GM19395 (cell line): ENCODE measurements around the gene HGD.
"Not testable (repeated sequence)": the region's sequence is repeated elsewhere in the genome, so short reads cannot be mapped to it uniquely, and the experiment has no call there.

Experiments used
- ATAC-seq: cut with Tn5 transposase; IDR thresholded peaks from one replicate; pipeline ENCODE4 v1.9.1; 2021; ENCODE audit warnings: mild to moderate bottlenecking, moderate library complexity; ENCODE audit not compliant: unreplicated experiment

Gene HGD, protein sequence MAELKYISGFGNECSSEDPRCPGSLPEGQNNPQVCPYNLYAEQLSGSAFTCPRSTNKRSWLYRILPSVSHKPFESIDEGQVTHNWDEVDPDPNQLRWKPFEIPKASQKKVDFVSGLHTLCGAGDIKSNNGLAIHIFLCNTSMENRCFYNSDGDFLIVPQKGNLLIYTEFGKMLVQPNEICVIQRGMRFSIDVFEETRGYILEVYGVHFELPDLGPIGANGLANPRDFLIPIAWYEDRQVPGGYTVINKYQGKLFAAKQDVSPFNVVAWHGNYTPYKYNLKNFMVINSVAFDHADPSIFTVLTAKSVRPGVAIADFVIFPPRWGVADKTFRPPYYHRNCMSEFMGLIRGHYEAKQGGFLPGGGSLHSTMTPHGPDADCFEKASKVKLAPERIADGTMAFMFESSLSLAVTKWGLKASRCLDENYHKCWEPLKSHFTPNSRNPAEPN

GRCh38 chr3:120682095-120682681 is at the start of gene HGD:
Gene HGD, minus strand, starts transcription at chr3:120682239. Its CDS starts 128 bp downstream, at chr3:120682111.
- no peak for ATAC-seq

- no peak for ATAC-seq
These were observed 48.8 kb upstream of the HGD start for GRCh38 chr3:120730576-120731542.

GRCh38 chr3:120726791-120727190 is 44.8 kb upstream of the HGD start:
- no peak for ATAC-seq

DNA sequence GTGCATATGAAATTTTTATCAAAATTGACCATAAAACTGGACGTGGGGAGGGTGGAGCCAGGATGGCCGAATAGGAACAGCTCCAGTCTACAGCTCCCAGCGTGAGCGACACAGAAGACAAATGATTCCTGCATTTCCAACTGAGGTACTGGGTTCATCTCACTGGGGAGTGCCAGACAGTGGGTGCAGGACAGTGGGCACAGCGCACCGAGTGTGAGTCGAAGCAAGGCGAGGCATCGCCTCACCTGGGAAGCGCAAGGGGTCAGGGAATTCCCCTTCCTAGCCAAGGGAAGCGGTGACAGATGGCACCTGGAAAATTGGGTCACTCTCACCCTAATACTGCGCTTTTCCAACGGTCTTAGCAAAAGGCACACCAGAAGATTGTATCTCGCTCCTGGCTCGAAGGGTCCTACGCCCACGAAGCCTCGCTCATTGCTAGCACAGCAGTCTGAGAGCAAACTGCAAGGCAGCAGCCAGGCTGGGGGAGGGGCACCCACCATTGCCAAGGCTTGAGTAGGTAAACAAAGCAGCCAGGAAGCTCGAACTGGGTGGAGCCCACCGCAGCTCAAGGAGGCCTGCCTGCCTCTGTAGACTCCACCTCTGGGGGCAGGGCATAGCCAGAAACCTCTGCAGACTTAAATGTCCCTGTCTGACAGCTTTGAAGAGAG is 37.3 kb upstream of the HGD start:
- ATAC-seq, result not testable (repeated sequence)

DNA sequence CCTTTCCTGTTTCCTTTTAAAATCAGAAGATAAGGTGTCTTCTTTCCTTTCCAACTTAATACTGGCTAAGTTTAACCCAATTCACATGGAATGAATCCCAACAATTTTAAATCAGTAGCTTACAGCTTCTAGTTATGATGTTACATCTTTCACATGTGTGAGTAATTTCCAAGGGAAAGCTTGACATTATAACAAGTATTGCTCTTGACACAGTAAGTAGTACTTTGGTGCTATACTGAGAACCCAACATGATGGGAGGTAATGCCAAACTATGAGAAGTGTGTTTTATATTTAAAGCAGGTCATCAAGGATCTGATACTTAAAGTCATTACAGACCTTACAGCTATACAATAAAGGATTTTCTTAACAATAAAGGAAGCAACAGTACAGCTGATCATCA is 31.2 kb upstream of the HGD start:
- ATAC-seq, result no peak

GRCh38 chr3:120710369-120710768 is 28.3 kb upstream of the HGD start:
- no peak for ATAC-seq

DNA sequence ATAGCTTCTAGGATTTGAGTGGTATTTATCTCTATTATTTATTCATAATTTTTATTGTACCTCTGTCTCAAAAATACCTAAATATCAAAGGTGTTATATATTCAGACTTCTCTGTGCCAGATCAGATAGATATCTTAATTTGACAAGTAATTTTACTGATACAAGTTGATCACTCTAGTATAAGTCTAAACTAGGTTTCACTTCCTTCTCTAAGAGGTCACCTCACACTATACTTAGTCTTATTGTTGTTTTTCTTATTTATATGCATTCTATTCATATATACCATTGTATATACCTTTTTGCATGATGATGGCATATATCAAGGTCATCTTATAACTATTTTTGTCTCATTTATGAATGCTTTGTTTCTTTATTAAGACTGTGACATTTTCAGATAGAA is 26.4 kb upstream of the HGD start:
- peak; percentile 82 for ATAC-seq

DNA sequence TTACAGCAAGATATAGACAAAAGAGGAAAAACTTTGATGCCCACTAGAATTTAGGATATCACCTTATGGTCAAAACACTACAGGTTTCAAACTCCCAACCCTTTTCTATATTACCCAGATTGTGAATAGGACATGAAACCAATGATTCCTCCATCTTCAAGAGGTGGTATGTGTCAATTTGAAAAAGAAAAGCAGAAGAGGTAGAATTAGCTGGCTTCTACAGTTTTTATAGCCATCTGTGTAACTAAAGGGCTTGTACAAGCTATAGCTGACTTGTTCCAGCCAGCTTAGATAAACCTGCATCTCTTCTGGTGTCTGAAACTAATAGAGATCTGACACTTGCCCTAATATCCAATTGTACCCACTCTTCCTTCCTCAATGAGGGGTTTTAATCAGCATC is 24.9 kb upstream of the HGD start:
- ATAC-seq, result no peak

- no peak for ATAC-seq
These were observed 24.0 kb upstream of the HGD start for GRCh38 chr3:120705884-120706582.

DNA sequence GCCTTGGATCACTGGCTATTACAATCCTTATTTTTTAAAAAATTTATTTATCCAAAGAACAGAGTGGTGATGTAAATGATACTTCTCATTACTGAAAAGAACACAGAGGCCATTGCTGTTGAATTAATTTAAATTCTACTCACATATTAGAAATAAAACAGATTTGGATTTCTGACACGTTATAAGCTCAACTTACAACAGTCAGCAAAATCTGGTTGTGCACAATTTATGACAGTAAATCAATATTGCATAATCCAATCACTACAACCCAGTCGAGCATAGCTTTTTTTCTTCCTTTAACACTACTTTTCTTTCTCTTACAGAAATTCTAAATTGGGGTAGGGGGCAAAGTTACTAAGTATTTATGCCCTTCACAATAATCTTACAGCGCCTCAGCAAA is 17.3 kb upstream of the HGD start:
- no peak for ATAC-seq

DNA sequence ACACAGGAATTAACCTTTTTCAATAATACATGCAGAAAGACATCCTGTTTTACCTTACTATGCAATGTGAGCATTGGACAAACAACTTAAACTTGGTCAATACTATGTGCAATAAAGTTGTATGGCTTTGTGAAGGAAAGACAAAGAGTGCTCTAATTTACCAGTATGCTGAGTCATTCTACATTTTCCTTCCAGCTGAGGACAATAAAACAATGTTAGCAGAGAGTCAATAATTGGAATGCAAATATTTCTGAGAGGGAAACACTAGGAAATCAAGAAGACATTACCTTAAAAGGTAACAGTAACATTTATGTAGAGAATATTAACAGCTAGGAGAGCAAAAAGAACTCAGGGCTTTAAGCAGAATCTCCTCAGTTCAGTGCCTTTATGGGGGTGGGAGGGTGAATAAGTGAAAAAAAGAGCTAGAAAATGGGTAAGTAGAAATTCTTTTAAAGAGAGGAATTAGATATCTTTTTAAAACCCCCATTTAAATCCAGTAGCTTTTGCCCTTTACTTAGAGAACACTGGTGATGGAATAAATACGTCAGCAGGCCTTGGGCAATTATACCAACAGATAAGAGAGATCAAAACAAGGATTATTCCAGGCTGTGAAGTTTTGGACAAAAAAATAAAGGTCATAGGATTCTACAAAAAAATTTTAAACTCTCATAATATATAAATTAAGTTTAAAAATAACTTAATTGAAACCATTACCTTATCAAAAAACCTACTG is 11.6 kb upstream of the HGD start:
- ATAC-seq, result no peak

GRCh38 chr3:120689395-120689794 is 7.4 kb upstream of the HGD start:
- ATAC-seq, result no peak

- ATAC-seq, result peak; percentile 99
These were observed 6.1 kb upstream of the HGD start for GRCh38 chr3:120688121-120688520.

DNA sequence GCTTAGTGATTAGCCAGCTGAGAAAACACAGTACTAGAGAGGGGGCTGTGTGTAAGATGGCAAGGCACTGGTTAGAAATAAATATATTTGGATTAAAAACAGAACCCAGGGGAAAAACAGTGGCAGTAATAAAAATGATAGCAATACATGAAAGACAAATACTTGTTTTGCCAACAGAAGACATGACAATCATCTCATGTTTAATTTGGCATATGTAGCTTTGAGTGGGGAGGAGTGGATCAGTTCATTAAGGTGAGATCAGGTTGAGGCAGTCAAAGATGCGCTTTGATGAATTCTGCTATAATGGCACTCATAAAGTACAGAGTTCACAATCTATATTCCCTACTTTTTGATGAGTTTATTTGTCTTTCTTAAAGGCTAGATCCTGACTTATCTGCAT is 3.4 kb upstream of the HGD start:
- ATAC-seq, result no peak

- no peak for ATAC-seq
These were observed 2.9 kb upstream of the HGD start for GRCh38 chr3:120684896-120685295.

- ATAC-seq, result no peak
These were observed 1.7 kb upstream of the HGD start for GRCh38 chr3:120683671-120684301.

GRCh38 chr3:120683213-120683612 is 1.2 kb upstream of the HGD start:
- no peak for ATAC-seq

GRCh38 chr3:120681506-120682038 is 467 bp downstream of the HGD start:
- no peak for ATAC-seq

DNA sequence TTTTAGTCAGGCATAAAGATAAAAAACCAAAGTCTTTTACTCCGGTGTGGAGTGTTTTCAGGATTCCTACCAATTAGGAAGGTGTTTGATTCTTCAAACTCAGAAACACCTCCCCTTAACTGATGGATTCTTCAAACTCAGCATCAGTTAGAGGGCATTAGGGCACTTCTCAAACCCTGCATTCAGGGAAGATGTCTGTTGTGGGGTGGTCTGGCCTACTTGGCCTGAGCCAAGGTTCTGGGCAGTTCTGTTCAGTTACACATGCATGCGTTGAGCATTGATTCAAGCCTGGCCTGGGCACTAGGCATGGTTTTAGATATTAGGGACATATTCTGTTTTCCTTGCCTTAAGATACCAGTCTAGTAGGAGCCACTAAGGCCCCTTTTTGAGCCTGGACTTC is 1.0 kb downstream of the HGD start:
- no peak for ATAC-seq
